Cerebellar nuclear complex (tissue), 1 donor: ENCODE data around the gene SSMEM1.
"Not testable (repeated sequence)": the region's sequence is repeated elsewhere in the genome, so short reads cannot be mapped to it uniquely, and the experiment has no call there.

ENCODE experiments used
- DNase-seq, 2 experiments: peaks; one replicate each; lab custom pipeline; 2025; lab: John Stamatoyannopoulos, UW

SSMEM1 gene

DNA sequence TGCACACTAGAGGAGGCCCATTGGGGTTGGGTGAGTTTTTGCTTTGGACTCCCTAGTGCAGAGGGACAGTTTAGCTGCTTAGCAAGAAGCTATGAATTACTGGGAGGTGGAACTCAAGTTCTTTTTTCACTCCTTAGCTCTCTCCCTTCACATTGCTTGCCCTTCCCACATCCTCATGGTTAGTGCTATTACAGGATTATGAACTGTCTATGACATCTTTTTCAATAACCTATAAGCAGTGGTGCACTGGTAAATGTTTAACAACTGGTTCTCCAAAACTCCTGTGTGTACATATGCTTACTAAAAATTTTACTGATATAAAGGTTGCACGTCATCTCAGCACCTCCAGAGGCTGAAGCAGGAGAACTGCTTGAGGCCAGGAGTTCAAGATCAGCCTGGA, 6.2 kb downstream of the SSMEM1 start:
- DNase-seq, result no peak

DNA sequence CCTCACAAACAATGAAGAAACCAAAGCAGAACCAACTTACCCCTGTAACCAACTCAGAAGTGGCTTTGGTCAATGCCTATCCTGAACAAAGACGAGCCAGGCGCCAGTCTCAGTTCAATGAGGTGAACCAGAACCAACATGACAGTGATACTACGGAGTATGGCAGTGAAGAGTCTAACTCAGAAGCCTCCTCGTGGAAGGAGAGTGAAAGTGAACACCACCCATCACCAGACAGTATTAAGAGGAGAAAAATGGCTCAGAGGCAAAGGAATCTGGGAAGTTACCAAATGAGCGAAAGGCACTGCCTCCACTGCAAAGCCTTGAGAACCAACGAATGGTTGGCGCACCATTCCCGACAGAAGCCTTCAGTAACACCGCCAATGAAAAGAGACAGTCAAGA, 8.4 kb downstream of the SSMEM1 start:
- DNase-seq, result no peak

DNA sequence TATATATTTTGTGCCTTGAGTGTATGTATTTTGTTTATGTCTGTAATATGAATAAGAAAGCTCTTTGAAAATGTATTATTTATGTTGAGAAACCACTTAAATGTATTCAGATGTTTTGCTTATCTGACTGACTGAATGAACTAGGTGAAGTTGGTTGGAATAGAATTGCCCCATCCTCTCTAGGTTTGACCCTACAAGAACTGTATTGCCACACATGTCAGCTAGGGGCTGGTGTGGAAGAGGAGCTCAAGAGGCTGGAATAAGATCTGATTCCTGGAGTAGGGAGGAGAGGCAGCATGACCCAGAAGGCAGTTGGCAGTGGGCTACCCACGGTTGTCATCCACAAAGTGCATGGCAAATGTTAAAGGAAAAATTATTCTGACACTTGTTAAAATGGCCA, 9.1 kb downstream of the SSMEM1 start:
- DNase-seq, result no peak

DNA sequence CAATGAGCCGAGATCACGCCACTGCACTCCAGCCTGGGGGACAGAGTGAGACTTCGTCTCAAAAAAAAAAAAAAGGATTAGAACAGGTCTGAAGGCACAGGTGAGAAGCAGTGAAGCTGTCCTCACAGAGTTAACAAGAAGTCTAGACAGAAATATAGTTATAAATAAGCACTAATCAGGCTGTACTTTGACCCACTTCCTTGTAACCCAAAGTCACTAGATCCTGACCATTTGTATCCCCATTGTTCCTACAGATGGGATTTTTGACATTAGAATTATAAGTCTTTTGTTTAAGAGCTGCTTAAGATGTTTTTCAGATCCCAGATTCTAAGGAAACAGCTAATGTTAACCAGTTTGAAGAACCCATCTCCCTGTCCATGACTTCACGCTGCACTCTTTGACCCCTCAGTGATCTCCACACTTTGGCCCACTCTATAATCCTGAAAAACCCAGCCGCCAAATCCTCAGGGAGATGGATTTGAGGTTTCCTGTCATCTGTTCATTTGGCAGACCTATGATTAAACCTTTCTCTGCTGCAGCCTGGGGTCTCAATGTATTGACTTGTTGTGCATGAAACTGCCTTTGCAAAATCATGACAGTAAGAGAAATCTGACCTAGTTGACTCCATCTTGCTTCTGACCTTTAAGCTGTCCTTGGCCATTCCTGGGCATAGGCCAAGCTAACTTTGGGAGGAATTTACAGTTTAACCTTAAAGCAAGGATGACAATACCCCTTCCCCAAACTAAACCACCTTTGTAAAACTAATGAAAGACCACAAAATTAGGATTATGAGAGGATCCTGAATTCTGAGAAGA, 11.4 kb downstream of the SSMEM1 start:
- DNase-seq, result no peak

DNA sequence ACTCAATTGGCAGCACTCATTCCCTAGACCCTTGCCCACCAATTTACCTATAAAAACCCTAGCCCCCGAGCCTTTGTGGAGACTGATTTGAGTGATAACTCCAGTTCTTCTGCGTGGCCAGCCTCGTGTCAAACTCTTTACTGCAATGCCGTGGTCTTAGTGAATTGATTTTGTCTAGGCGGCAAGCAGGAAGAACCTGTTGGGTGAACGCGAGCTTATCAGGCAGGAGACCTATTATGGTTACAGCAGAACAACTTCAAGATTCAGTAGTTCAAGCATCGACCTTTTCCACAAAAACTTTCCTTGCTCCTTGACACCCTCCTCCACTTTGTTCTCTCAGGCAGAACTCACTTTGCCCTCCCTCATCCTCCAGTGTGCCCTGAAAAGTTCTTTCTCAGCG, 12.2 kb downstream of the SSMEM1 start:
- no peak for DNase-seq

DNA sequence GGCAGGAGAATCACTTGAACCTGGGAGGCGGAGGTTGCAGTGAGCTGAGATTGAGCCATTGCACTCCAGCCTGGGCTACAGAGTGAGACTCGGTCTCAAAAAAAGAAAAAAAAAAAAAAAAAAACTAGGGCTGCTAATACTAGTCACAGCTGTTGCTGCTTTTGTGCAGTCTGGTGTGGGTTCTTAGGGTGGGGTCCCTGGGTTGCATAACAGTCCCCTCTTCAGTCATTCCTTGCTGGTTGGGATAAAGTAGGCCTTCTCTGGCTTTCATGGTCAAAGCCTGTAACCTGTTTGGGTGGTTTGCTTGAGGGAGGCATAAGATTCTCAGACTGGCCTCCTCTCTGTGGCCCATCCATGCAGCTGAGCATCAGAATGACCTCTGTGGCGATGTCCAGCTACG, 14.1 kb downstream of the SSMEM1 start:
- DNase-seq, result no peak

DNA sequence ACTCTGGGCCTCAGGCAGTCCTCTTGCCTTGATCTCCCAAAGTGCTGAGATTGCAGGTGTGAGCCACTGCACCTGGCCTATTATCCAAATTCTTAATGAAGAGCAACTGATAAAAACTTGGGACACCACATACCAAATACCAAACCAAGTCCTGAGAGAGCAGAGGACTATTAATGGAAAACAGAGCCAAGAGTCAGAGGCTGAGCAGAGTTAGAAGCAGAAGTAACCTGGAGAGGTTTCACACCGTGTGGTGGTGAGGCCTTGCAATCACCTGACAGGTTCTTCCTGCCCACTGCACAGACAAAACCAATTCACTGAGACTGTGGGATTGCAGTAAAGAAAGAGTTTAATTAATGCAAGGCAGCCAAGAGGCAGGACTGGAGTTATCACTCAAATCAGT, 16.0 kb downstream of the SSMEM1 start:
- DNase-seq, result no peak

DNA sequence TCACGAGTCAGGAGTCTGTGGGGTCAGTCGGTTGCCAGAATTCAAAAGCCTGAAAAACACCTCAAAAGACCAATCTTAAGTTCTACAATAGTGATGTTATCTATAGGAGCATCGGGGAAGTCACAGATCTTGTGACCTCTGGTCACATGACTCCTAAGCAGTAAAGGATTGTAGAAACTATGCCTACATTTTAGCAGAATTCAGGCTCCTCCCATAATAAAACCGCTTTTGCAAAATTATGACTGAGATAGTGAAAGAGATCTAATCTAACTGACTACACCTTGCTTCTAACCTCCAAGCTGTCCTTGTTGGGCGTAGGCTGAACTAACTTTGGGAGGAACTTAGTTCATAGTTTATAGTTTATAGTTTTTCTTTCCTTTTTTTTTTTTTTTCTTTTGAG, 16.6 kb downstream of the SSMEM1 start:
- DNase-seq, result no peak

DNA sequence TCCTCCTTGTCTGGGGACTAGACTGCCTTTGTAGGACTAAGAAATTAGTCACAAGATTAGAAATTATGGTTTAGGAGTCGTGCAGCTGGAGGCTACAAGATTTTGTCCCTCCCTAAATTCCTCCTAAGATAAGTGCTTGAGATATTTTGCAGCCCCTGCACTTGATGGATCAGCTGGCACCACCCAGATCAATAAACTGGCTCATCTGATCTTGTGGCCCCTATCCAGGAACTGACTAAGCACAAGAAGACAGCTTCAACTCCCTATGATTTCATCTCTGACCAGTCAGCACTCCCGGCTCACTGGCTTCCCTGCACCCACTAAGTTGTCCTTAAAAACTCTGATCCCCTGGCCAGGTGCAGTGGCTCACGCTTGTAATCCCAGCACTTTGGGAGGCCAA, 17.3 kb downstream of the SSMEM1 start:
- not testable (repeated sequence) for DNase-seq

DNA sequence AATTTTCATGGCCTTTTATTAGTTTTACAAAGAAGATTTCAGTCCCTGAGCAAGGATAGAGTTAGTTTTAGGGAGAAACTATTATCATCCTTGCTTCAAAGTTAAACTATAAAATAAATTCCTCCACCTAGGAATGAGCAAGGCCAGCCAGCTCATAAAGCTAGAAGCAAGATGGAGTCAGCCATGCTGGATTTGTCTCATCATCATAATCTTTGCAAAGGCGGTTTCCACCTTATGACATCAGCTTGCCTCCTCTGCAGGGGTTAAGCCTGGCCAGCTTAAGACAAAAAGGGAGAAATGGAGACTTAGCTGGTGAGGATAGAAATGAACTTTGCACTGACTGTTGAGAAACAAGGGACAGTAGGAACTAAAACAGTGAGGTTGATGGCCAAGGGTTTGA, 18.7 kb downstream of the SSMEM1 start:
- no peak for DNase-seq

DNA sequence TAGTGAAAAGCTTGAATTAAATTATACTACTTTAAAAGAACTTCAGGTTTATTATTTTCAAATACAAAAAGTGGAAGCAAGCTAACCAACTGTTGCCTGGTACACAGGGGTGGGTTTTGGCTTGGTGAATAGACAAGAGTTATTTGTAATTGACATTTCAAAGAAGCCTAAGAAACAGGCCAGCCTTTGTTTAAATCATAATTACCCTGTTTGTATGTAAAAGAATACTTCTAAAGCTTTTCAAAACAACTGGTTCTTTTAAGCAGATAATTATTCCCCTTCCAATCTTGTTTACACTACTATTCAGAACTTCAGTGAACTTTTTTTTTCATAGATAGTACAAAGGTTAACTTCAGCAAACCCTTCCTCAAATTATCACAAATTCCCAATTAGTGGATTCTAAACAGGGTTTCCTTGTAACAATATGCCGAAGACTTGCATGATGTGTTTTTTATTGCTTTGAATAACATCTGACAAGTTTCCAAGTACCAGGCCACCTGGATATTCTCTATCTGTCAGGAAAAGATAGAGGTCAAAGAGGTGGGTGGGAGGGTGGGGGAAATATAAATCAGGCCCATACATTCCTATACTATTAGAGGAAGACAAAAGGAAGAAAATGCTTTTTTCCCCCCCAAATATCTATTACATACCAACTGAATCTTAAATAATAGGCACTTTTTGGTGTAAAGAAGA, 20.4 kb downstream of the SSMEM1 start:
- no peak for DNase-seq

DNA sequence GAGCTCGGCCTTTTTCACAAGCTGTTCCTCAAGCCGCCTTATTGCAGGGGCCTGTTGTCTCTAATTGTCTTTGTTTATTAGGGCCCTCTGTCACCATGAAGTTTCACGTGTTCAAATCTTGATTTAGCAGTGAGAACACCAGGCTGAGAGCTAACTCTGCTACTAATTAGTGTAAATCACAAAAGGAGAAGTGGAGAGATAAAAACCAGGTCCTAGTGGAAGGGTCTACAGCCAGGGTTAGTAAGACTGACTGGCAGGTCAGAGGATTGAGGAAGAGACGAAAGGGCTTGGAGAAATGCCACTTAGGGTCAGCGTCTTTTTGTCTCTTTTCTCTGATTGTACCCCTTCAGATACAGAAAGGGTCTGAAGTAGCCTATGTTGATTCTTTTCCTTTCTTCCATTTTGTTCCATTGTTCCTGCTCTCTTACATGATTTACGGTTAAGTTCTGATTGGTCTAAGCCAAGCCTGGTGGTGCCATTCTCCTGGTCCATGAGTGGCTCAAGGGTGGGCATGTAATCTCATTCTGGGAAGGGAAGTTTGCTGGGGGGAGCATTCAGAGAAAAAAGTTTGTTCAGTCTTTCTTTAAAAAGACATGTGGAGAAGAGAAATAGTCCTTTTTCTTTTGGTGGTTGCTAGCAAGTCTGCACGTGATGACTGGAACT, 21.3 kb downstream of the SSMEM1 start:
- DNase-seq, result no peak

DNA sequence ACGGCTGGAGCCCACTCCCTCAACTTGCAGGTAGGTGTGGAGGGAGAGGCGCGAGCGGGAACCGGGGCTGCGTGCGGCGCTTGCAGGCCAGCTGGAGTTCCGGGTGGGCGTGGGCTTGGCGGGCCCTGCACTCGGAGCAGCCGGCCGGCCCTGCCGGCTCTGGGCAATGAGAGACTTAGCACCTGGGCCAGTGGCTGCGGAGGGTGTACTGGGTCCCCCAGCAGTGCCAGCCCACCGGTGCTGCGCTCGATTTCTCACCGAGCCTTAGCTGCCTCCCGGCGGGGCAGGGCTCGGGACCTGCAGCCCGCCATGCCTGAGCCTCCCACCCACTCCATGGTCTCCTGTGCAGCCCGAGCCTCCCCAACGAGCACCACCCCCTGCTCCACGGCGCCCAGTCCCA, 22.3 kb downstream of the SSMEM1 start:
- not testable (repeated sequence) for DNase-seq

DNA sequence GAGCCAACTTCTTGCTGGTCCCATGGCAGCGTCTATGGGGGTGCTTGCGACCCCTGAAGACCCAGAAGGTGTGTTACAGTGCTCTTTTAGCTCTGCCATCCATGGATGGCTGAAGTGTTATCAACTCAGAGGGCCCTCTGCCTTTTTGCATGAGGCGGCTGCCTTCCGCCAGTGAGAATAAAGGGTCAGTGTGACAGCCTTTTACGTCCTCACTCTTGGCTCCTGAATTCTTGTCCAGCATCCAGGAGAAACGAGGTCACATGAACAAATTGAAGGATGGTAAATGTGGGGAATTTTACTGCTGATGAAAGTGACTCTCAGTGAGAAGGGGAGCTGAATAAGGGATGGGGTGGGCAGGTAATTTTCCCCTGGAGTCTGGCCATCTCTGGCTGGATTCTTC, 24.1 kb downstream of the SSMEM1 start:
- no peak for DNase-seq

DNA sequence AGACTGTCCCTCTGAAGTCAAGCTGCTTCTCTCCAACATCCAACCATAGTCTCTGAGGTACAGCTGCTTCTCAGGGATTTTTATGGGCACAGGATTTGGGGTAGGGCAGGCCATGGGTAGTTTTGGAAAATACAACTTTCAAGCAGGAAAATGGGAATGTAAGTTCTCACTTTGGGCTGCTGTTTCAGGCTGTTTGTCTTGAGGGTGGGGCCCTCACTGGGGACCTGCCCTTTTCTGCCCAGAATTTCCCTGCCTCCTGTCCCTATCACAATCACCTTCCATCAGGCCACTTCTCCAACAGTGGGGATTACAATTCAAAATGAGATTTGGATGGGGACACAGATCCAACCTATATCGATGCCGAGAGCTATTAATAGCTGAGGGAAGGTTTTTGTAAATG, 24.5 kb downstream of the SSMEM1 start:
- DNase-seq, result no peak

DNA sequence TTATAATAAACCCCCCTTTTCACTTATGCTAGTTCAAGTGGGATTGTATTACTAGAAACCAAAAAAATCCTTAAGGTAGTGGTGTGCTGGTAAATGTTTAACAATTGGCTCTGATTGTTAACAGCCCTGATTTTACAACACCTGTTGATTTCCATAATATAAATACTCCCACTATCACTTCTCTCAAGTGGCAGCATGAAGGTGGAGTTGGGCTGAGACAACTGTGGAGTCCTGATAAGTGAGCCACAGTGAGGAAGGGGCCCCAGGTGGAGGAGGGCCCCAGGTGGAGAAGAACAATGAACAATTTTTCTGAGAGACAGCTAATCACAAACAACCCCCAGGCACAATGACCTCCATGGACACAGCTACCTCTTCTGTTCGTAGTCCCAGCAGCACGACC, 26.4 kb downstream of the SSMEM1 start:
- no peak for DNase-seq

DNA sequence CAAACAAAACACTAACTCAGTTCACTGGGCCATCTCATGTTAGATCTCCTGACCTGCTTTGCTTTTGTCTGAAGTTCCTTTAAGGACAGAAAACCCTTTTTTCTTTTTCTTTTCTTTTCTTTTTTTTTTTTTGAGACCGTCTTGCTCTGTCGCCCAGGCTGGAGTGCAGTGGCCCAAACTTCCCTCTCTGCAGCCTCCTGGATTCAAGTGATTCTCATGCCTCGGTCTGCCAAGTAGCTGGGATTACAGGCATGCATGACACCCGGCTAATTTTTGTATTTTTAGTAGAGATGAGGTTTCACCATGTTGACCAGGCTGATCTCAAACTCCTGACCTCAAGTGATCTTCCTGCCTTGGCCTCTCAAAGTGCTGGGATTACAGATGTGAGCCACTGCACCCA, 28.7 kb downstream of the SSMEM1 start:
- DNase-seq, result not testable (repeated sequence)

DNA sequence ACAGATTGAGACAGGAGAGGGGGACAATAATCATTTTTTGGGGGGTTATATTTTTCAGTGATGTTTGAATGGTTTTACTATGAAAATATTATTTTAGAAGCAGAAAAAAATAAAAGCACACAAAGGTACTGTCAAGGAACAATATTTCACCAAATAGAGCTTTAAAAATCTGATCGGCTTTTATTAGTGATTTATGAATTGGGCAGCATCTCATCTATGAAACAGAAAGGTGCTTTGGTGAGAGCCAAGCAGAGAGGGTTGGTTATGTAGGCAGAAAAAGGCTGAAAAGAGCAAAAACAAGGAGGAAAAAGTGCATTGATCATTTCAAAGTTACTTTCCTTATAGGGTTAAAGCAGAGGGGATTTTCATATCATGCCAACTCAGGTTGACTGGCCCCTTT, 32.6 kb downstream of the SSMEM1 start:
- DNase-seq, result no peak

DNA sequence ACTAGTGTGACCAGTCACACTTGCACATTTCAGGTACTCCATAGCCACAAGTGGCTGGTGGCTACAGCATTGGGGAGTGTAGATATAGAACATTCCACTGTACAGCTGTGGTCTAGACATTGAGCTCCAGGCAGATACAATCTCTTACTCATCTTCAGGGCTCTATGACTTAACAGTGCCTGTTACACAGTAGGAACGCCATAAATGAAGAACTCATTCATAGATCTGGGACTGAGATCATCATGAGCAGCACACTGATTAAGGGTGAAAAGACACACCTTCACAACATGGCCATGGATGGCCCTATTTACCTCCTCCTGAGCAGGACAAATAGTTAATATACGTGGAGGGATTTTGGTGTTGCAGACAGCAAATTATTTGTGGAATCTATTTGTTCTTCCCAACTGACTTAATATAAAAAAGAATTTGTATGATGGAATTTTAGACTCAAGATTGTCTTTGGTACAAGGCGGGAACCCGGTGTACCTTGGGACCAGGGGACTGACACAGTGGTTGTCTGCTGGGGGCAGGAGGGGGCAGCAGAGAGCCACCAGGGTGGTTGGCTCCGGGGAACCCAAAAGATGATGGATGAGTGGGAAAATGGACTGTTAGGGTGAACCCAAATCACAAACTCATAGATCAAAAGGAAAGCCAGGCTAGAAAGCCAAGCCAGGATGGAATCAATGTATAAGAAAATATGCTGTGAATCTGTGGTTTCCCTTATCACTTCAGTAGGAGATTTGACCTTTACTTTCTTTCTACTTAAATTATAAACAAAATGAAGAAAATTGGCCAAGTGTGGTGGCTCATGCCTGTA, 34.7 kb downstream of the SSMEM1 start:
- no peak for DNase-seq

DNA sequence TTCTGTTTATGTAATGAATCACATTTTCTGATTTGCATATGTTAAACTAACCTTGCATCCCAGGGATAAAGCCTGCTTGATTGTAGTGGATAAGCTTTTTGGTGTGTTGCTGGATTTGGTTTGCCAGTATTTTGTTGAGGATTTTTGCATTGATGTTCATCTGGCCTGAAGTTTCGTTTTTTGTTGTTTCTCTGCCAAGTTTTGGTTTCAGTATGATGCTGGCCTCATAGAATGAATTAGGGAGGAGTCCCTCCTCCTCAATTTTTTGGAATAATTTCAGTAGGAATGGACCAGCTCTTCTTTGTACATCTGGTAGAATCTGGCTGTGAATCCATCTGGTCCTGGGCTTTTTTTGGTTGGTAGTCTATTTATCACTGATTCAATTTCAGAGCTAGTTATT, 35.8 kb downstream of the SSMEM1 start:
- not testable (repeated sequence) for DNase-seq

DNA sequence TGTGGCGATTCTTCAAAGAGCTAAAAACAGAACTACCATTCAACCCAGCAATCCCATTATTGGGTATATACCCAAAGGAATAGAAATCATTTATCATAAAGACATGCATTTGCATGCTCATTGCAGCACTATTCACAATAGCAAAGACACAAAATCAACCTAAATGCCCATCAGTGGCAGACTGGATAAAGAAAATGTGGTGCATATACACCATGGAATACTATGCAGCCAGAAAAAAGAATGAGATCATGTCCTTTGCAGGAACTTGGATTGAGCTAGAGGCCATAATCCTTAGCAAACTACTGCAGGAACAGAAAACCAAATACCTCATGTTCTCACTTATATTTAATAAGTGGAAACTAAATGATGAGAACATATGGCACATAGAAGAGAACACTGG, 38.8 kb downstream of the SSMEM1 start:
- DNase-seq, result not testable (repeated sequence)

DNA sequence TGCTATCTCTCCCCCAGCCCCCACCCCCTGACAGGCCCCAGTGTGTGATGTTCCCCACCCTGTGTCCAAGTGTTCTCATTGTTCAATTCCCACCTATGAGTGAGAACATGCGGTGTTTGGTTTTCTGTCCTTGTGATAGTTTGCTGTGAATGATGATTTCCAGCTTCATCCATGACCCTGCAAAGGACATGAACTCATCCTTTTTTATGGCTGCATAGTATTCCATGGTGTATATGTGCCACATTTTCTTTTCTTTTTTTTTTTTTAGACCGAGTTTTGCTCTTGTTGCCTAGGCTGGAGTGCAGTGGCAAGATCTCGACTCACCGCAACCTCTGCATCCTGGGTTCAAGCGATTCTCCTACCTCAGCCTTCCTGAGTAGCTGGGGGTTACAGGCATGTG, 41.2 kb downstream of the SSMEM1 start:
- DNase-seq, result not testable (repeated sequence)
